ENCODE results near the gene CD81.
A peak's percentile ranks its signal among the peaks of the same experiment; 100 is the strongest.

The CD81 gene

DNA sequence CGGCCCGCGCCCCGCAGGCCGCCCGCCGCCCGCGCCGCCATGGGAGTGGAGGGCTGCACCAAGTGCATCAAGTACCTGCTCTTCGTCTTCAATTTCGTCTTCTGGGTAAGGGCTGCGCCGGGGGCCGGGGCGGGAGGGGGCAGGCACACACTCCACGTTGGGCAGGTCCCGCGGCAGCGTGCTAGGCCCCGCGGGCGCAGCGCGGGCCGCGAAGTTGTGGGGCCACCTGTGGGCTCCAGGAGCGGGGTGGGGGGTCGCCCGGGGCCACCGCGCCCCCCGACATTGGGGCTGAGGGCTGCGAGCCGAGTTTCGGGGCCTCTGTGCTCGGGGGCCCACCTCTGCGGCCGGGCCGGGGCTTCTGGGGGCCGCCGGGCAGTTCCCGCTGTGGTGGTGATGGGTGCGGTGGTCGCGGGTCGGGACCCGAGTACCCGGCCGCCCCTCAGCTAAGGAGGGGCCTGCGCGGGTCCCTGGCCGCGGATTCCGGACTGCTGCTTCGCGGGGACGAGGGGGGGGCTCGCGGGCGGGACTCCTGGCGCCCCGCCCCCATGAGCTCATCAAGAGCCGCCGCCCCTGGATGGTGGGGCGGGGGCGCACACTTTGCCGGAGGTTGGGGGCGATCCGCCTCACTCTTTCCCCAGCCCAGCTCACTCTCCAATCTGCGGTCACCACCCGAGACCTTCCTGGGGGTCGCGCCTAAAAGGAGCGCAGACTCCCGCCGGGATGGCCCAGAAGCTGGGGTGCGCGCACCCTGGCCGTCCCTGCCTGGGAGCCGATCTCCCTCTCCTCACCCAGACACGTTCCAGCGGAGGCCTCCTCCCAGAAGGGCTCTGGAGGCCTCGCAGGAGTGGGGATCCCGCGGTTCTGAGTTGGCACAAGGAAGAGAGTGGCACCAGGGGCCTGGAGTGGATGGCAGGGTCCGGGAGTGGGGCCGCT is 667 bp downstream of the CD81 start:
- no peak for DNase-seq

DNA sequence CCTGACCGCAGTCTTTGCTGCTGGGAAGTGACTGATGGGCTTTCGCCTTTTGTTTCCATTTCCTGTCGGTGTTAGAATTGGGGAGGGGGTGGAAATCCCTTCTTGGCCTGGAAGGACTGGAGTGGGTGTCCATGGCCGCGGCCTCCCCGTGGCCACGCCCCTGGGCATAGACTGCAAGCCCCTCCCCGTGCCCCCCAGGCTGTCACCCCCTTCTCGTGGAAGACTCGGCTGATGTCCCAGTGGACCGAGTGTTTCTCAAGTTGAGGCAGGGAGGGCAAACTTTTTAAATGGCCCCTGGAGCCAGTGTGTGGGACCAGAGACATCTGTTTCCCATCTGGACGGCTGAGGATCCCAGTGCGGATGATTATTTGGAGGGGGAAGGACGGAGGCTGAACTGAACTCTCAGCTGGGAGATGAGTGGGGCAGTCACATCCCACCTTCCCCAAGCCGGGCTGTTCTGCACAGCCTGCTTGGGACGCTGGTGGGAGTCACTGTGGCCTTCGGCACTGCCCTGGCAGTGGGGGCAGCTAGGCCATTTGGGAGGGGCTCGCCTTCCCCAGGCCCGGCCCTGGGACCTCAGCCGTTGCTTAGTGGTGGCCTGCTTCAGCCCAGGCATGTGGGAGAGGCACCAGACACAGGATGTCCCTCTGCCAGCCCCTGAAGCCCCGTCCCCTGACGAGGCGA is 1.6 kb downstream of the CD81 start:
- no peak for DNase-seq

GRCh38 chr11:2379466-2380174 is 2.5 kb downstream of the CD81 start:
- no peak for DNase-seq

- no peak for DNase-seq
These were observed 3.3 kb downstream of the CD81 start for GRCh38 chr11:2380396-2380795.

DNA sequence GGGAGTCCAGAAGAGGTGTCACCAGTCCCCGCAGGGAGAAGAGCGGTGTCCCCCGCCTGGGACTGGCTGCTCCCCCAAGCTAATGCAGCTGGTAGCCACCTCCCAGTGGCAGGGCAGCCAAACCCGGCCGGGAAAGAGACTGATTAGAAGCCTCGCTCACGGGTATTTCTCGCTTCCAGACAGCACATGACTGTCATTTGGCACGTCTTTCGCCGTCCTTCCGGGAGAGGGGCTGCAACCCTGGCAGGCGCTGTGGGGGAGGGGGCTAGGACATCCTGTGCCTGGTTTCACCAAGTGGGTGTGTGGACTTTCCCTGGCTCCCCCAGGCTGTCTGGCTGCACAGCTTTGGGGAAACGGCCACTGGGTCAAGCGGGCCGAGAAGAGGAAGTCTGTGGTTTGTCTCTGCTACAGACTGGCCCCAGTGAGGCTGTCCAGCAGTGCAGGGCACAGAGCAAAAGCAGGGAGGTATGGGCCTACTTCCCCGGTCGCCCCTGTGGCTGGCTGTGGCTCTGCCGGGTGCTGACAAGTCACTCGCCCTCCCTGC is 3.8 kb downstream of the CD81 start:
- DNase-seq = no peak

DNA sequence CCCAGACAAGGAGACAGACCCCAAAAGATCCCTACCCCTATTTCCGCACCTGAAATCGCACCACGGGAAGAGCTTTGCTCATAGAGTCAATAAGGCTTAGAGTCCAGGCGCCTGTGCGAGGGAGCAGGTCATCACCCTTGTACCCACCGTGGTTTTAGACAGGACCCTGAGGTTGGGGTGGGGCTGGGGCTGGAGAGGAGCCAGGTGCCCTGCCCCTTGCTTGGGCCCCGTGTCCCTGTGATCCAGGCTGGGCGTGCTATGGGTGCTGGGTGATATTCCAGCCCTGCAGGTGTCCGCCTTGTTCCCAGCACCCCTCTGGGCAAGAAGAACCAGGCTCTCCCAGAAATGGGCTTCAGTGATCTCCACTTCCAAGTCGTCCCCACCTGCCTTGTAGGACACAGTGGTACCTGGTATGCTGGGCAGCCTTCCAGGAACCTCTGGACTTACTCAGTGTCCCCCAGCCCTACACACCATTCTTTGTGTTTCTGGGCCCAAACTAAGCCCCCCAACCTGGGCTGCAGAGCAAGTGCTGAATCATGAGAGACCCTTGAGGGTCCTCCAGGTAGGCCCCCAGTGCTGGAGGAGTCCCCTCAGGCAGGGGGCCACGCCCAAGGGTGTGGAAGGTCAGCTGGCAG is 4.5 kb downstream of the CD81 start:
- DNase-seq = no peak

DNA sequence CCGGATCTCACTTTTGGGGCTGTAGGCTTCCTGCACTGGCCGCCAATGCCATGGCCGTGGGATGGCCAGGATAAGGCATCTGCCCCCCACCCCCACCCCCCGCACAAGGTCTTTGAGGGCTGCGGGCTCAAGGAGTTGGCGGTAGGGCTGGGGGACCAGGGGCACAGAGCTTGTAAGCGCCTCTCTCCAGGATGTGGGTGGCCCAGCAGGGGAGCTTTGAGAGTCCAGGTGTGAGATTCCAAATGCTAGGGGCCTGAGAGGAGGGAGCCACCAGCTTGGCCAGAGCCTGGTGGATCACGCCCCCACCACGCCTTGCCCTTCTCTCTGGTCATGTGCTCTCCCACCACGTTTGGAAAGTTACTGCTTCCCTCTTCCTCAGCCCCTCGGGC is 5.0 kb downstream of the CD81 start:
- no peak for DNase-seq

DNA sequence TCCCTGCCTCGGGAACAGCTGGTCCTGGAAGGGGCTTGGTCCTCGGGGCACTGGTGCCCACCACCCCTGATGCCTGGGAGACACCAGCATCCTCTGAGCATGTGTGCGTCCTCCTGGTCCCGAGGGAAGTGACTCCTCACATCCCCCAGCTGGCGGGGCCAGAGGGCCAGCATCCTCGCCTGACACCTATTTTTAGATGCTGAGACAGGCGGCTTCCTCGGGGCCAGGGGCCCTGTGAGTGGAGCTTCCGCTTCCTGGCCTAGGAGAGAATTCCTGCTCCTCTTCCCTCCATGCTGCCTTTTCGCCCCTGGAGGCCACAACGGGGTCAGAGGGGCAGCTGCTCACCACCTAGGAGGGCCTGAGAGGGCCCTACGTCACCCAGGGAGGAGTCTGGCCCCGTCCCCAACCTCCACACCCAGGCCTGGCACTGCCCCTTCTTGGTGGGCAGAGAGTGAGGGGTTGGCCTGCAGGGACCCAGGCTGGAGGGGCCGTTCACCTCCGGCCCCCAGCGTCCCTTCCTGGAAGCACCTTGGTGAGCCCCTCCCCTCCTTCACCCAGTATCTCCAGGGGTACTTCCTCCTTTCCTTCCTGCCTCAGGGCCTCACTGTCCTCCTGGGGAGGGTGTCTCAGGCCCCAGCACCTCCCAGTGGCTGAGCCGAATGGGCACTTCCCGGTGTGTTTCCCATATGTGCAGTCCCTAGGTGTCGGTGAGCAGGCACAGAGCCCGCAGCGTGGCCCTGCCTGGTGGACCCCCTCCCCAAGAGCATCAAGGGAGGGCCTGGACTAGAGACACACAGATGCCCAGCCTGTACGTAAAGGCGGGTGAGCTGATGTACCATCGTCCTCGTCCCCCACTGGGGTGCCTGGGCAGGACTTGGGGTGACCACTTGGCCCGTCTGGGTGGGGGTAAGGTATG is 6.1 kb downstream of the CD81 start:
- DNase-seq = no peak

DNA sequence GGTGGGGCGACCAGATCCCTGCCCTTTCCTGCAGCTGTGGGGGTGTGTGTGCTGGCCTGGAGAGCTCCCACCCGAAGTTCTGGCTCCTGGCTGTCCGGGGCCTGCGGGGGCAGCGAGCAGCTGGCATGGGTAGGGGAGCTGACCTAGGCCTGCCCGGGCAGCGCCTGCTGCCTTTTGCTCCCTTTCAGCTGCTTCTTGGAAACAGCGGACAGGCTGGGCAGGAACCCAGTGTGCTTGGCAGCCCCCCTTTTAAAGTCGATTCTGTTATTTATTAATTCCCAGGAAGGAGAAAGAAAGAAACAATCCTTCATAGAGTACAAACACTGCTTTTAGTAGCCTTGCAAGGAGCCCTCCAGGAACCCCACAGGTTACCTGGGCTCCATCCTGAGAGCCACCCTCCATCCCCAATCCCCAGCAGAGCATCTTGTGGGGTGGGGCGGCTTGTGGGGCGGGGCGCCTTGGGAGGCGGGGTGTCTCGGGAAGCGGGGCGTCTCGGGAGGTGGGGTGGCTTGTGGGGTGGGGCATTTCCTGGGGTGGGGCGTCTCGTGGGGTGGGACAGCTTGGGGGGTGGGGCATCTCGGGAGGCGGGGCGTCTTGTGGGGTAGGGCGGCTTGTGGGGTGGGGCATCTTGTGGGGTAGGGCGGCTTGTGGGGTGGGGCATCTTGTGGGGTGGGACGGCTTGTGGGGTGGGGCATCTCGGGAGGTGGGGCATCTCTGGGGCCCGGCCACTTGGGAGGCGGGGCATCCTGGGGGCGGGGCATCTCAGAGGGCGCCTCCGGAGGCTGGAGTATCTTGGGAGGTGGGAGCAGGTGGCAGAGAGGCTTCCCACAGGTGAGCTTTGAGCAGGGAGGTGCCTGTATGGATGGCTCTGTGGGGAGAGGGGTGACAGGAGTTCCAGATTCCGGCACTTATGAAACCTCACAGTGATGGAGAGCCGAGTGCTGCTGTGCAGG is 7.0 kb downstream of the CD81 start:
- DNase-seq = no peak

- DNase-seq = no peak
These were observed 8.3 kb downstream of the CD81 start for GRCh38 chr11:2385156-2386151.

GRCh38 chr11:2386591-2386990 is 9.5 kb downstream of the CD81 start:
- no peak for DNase-seq

DNA sequence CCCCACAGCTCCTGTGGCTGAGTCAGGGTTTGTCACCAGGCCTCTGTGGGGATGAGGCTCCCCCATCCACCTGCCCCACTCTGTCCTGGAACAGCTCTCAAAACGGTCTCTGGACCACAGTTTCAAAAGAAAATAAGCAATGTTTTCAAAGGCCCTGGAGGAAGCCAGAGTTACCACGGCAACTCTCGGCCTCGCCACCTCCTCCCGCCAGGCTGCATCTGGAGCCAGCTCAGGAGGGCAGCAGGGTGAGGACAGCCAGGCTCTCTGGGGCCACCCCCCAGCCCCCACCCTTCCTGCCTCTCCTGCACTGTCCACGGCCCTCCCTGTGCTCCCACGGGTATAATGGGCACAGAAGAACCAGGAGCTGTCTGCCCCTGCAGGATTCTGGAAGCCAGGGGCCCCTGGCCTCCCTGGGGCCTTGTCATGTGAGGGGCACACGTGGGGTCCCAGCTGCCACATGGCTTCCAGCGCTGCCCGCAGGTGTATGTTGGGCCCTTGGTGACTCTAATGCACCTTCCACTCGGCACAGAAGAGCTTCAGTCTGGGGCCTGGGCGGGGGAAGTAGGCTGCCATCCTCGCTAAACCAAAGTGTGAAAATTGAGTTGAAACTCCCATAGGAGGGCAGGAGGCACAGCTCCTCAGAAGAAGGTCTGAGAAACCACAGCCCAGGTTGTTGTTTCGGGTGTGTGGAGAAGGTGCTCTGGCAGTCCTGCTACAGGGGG is 10.3 kb downstream of the CD81 start:
- DNase-seq = no peak

DNA sequence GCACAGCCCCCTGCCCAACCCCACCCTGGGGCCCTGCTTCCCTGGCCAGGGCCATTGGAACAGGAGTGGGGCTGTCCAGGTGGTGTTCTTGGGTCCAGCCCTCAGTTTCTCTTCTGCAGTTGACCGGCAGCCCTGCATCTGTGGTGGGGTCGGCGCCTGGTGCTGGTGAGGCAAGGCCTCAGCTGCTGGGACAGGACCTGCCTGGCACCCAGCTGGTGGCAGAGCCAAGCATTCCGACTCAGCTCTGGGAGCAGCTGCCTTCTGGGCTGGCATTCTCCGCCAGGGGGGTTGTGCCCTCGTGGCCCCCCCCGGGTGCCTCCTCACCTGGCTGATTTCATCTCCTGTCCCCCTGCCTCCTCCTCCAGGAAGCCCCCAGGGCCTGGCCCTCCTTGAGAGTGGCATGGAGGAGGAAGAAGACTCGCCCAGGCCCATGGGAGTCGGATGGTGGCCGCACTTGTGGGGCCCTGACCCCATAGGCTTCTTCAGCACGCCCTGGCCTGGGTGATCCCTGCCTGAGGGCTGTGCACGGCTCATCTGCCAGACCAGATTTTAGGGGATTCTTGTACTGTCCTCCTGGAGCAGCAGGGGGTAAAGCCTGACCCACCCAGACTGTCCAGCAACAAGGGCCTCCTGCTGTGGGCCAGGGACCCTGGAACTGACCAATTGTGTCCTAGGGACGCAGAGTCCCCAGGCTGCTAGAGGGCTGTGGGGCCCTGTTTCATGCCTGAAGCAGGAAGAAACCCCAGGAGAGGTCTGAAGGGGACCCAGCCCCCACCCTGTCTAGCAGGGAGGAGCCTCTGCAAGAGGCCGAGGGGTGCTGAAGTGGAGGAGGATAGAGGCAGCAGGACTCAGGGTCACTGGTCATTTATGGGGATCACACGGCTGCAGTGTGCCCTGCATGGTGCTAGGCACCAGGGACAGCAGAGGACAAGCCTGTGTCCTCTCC is 11.6 kb downstream of the CD81 start:
- DNase-seq = no peak

GRCh38 chr11:2389377-2390026 is 12.4 kb downstream of the CD81 start:
- no peak for DNase-seq

GRCh38 chr11:2390091-2390724 is 13.1 kb downstream of the CD81 start:
- DNase-seq = no peak

GRCh38 chr11:2390725-2391151 is 13.6 kb downstream of the CD81 start:
- DNase-seq = peak; percentile 88
